Measurements from ENCODE around the gene NDUFS7. TPM values are rescaled to one million over a fixed set of nuclear protein-coding genes. Genes with fewer than 3 reads are reported as not detected.
"Not testable (repeated sequence)": the region's sequence is repeated elsewhere in the genome, so short reads cannot be mapped to it uniquely, and the experiment has no call there.

The NDUFS7 gene
- polyA plus RNA-seq, 3 donors: 119 to 232 (median 211) TPM

DNA sequence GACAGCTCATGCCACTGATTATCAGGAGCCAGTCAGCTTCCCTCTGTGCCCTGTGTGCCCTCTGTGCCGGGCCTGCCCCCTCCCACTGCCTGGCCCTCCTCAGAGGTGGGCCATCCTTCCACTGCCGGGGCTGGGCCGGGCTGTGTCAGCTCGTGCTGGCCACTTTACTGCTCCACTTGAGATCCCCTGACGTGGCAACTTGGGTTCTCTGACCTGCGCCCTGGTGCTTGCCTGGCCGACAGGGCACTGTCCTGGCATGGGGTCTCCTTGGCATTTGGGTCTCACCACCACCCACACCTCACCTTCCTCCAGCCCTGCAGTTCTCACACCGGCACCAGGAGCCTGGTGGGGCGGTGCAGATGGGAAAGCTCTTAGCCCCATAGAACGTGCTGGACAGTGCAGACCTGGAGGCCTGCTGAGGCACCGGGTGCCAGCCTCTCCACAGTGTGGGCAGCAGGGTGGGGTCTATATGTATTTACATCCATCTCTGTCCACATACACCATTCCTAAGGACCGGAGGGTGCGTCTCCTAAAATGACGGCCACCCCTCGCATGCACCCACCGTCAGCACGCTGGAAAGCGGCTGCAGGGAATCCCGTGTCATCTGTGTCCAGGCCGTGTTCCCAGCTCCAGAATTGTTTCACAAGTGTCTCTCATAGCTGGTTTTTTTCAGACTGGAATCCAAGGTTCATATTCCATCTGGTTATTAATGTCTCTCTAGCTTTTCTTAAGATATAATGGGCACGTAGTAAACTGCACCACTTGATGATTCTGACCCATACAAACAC, 35.4 kb downstream of the NDUFS7 start:
- H3K4me1 ChIP-seq (ENCODE audit: control insufficient read depth in 1 of 2, insufficient read depth in 2 of 2, low read length in 2 of 2): peaks cover 19 to 21% of the 10 kb centered on the region in 2 donors
- peaks cover 66 to 78% of the 10 kb centered on the region in 2 donors for H3K36me3 ChIP-seq (replicated peaks in 1 of 2; ENCODE audit: control insufficient read depth in 1 of 2, insufficient read depth in 2 of 2, low read length in 2 of 2)
- peaks cover 78% of the 10 kb centered on the region for H3K79me2 ChIP-seq (ENCODE audit: insufficient read depth, low read length)

DNA sequence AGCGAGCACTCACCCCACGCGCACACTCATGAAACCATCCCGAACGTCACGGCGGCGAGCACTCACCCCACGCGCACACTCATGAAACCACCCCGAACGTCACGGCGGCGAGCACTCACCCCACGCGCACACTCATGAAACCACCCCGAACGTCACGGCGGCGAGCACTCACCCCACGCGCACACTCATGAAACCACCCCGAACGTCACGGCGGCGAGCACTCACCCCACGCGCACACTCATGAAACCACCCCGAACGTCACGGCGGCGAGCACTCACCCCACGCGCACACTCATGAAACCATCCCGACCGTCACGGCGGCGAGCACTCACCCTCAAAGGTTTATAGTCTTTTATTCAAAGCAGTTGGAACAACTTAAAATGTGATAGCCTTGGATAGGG, 36.4 kb downstream of the NDUFS7 start:
- H3K27me3 ChIP-seq (ENCODE audit: control insufficient read depth in 2 of 2, insufficient read depth in 2 of 2, low read length in 2 of 2); intact Hi-C loops (cut with micrococcal nuclease); H3K27me3 Mint-ChIP-seq (ENCODE audit: low read depth in 3 of 3); H3K9me3 Mint-ChIP-seq; H3K27ac ChIP-seq (ENCODE audit: low read depth in 1 of 2, low read length in 2 of 2); DNase-seq; H2AFZ ChIP-seq (ENCODE audit: insufficient read depth, low read depth, low read length, poor library complexity, severe bottlenecking); H3K9me3 ChIP-seq (replicated peaks in 1 of 2; ENCODE audit: control insufficient read depth in 1 of 2, insufficient read depth in 1 of 2, low read length in 2 of 2); H3K9ac ChIP-seq (ENCODE audit: insufficient read depth, low read length, poor library complexity, severe bottlenecking); H3K4me2 ChIP-seq (replicated peaks; ENCODE audit: extremely low read depth, low read length, poor library complexity, severe bottlenecking); H3K27ac Mint-ChIP-seq; H3K4me3 Mint-ChIP-seq; H3K4me3 ChIP-seq (replicated peaks in 1 of 3; ENCODE audit: low read depth in 2 of 3, low read length in 3 of 3): not testable (repeated sequence)
- Histone ChIP-seq H3K36me3 (replicated peaks in 1 of 2; ENCODE audit: control insufficient read depth in 1 of 2, insufficient read depth in 2 of 2, low read length in 2 of 2) (peaks cover 72 to 86% of the 10 kb centered on the region in 2 donors), H4K20me1 (ENCODE audit: insufficient read depth, low read length) (peaks cover 96% of the 10 kb centered on the region), H3K4me1 (ENCODE audit: control insufficient read depth in 1 of 2, insufficient read depth in 2 of 2, low read length in 2 of 2) (peaks cover 14 to 16% of the 10 kb centered on the region in 2 donors), H3K79me2 (ENCODE audit: insufficient read depth, low read length) (peaks cover 75% of the 10 kb centered on the region)
- Mint-ChIP-seq H3K4me1 (peaks cover 15% of the 10 kb centered on the region), H3K36me3 (peaks cover 59 to 90% of the 10 kb centered on the region in 2 donors)
- WGBS (ENCODE audit: insufficient coverage): no CpG with 5 or more reads among the region's 43 CpGs

More for the DNA sequence above, 35.4 kb downstream of the NDUFS7 start:
- Histone ChIP-seq H3K27ac (ENCODE audit: low read depth in 1 of 2, low read length in 2 of 2) (no peak overlapping the region), H2AFZ (ENCODE audit: insufficient read depth, low read depth, low read length, poor library complexity, severe bottlenecking) (no peak overlapping the region), H3K4me3 (replicated peaks in 1 of 3; ENCODE audit: low read depth in 2 of 3, low read length in 3 of 3) (no peak overlapping the region), H3K27me3 (ENCODE audit: control insufficient read depth in 2 of 2, insufficient read depth in 2 of 2, low read length in 2 of 2) (no peaks in the 10 kb centered on the region), H3K4me2 (replicated peaks; ENCODE audit: extremely low read depth, low read length, poor library complexity, severe bottlenecking) (no peak overlapping the region), H3K9ac (ENCODE audit: insufficient read depth, low read length, poor library complexity, severe bottlenecking) (no peak overlapping the region), H3K9me3 (replicated peaks in 1 of 2; ENCODE audit: control insufficient read depth in 1 of 2, insufficient read depth in 1 of 2, low read length in 2 of 2) (no peaks in the 10 kb centered on the region), H4K20me1 (ENCODE audit: insufficient read depth, low read length) (peaks cover 95% of the 10 kb centered on the region)
- Mint-ChIP-seq H3K9me3 (no peaks in the 10 kb centered on the region), H3K36me3 (peaks cover 52 to 81% of the 10 kb centered on the region in 2 donors), H3K4me3 (no peak overlapping the region), H3K27ac (no peak overlapping the region), H3K27me3 (ENCODE audit: low read depth in 3 of 3) (peaks cover 0 to 1% (median 0%) of the 10 kb centered on the region in 3 donors), H3K4me1 (peaks cover 19% of the 10 kb centered on the region)
- DNase-seq: no peak
- TF ChIP-seq, protein P1, sequence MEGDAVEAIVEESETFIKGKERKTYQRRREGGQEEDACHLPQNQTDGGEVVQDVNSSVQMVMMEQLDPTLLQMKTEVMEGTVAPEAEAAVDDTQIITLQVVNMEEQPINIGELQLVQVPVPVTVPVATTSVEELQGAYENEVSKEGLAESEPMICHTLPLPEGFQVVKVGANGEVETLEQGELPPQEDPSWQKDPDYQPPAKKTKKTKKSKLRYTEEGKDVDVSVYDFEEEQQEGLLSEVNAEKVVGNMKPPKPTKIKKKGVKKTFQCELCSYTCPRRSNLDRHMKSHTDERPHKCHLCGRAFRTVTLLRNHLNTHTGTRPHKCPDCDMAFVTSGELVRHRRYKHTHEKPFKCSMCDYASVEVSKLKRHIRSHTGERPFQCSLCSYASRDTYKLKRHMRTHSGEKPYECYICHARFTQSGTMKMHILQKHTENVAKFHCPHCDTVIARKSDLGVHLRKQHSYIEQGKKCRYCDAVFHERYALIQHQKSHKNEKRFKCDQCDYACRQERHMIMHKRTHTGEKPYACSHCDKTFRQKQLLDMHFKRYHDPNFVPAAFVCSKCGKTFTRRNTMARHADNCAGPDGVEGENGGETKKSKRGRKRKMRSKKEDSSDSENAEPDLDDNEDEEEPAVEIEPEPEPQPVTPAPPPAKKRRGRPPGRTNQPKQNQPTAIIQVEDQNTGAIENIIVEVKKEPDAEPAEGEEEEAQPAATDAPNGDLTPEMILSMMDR (IDR thresholded peaks at IDR 0.05): no peak
- intact Hi-C loops (cut with micrococcal nuclease): loop anchor here in 1 of 2 donors (1.0 kb wide), 1 partner anchor 8 kb away; no protein-coding TSS in a partner anchor
- 96% methylated on average over 16 of the region's 21 CpGs for WGBS (ENCODE audit: insufficient coverage)

Measured in CD14-positive monocyte (primary cell).